ENCODE results near the gene MTHFD1L.

MTHFD1L gene

DNA sequence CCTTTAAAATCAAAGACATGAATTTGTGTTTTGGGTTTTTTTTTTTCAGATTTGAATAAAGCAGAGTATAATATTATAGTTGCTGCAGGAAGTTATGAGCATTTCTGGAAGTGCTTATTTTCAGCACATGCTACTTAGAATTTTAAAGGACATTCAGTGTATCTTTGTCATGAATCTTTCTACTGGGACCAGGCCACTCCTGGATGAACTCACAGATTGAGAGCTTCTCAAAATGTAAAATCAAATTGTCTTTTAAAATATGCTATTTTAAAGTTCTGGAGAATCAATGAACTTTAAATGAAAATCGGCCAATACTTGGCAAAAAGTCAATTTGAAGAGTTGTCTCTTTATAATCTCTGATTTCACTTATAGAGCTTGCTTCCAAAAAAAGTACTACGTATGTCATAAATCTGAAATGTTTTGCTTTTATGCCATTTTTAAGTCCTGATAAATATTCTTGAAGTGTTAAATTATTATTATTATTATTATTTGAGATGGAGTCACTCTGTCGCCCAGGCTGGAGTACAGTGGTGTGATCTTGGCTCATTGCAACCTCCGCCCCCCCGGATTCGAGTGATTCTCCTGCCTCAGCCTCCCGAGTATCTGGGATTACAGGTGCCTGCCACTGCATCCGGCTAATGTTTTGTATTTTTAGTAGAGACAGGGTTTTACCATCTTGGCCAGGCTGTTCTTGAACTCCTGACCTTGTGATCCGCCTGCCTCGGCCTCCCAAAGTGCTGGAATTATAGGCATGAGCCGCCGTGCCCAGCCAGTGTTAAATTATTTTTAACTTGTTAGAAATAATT lies 198.5 kb downstream of the MTHFD1L start:
- no peak overlapping the region for H3K4me3 ChIP-seq (ENCODE audit: severe bottlenecking)
- peaks cover 5% of the 10 kb centered on the region; the same call in 1 of the 2 replicates for H3K36me3 ChIP-seq (ENCODE audit: low read depth)
- TF ChIP-seq, protein P1, sequence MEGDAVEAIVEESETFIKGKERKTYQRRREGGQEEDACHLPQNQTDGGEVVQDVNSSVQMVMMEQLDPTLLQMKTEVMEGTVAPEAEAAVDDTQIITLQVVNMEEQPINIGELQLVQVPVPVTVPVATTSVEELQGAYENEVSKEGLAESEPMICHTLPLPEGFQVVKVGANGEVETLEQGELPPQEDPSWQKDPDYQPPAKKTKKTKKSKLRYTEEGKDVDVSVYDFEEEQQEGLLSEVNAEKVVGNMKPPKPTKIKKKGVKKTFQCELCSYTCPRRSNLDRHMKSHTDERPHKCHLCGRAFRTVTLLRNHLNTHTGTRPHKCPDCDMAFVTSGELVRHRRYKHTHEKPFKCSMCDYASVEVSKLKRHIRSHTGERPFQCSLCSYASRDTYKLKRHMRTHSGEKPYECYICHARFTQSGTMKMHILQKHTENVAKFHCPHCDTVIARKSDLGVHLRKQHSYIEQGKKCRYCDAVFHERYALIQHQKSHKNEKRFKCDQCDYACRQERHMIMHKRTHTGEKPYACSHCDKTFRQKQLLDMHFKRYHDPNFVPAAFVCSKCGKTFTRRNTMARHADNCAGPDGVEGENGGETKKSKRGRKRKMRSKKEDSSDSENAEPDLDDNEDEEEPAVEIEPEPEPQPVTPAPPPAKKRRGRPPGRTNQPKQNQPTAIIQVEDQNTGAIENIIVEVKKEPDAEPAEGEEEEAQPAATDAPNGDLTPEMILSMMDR (IDR thresholded peaks at IDR 0.05; ENCODE audit: poor library complexity, severe bottlenecking): no peak
- H3K27me3 ChIP-seq (ENCODE audit: insufficient read depth, poor library complexity, severe bottlenecking): no peaks in the 10 kb centered on the region
- DNase-seq (ENCODE audit: low spot score) (no peak), ATAC-seq (ENCODE audit: low read depth) (no peak)
- peak overlapping the region; percentile 97 for H3K27ac ChIP-seq (ENCODE audit: poor library complexity, severe bottlenecking)
- peaks cover 58% of the 10 kb centered on the region for H3K4me1 ChIP-seq (ENCODE audit: insufficient read depth, poor library complexity, severe bottlenecking)
- H3K9me3 ChIP-seq (ENCODE audit: severe bottlenecking): no peaks in the 10 kb centered on the region

DNA sequence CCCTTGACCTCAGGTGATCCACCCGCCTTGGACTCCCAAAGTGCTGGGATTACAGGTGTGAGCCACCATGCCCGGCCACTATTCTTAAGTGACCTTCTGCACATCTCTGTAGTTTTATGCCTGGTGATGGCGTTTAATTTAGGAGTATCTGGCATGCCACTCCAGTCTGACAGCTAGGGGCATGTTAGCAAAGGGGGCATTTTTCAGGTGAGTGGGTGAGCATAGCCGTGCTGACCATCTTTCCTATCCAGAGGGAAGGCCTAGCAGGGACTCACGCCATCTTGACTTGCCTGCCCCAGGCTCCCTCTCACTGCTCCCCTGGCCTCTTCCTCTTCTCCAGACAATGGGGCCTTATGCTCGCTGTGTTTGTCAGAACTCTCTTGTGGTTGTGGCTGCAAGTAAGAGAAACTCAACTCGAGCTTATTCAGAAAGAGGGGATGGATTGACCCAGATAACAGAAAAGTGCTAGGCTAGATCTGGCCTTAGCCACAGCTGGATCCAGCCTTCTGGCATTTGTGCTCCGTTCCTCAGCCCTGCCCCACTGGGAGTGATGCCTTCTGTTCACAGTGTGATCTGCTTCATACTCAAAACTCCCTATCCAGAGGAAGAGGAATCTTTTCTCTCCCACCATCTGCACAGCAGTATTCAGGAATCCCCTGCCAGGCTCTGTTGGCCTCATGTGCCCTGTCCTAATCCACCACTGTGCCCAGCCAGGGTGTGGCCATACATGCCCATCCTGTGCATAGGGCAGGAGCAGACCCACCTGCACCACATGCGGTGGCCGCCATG lies 199.7 kb downstream of the MTHFD1L start:
- Histone ChIP-seq H3K27me3 (ENCODE audit: insufficient read depth, poor library complexity, severe bottlenecking) (no peaks in the 10 kb centered on the region), H3K4me1 (ENCODE audit: insufficient read depth, poor library complexity, severe bottlenecking) (peaks cover 51% of the 10 kb centered on the region), H3K36me3 (ENCODE audit: low read depth) (peaks cover 10% of the 10 kb centered on the region; the same call in 1 of the 2 replicates), H3K4me3 (ENCODE audit: severe bottlenecking) (no peak overlapping the region), H3K9me3 (ENCODE audit: severe bottlenecking) (no peaks in the 10 kb centered on the region), H3K27ac (ENCODE audit: poor library complexity, severe bottlenecking) (no peak overlapping the region)
- TF ChIP-seq, protein P1 (IDR thresholded peaks at IDR 0.05; ENCODE audit: poor library complexity, severe bottlenecking): no peak
- DNase-seq (ENCODE audit: low spot score) (no peak), ATAC-seq (ENCODE audit: low read depth) (no peak)

GRCh38 chr6:151067684-151068596 lies 202.4 kb downstream of the MTHFD1L start:
- DNase-seq (ENCODE audit: low spot score) (peak; percentile 81), ATAC-seq (ENCODE audit: low read depth) (peak; percentile 85)
- Histone ChIP-seq H3K9me3 (ENCODE audit: severe bottlenecking) (no peaks in the 10 kb centered on the region), H3K27me3 (ENCODE audit: insufficient read depth, poor library complexity, severe bottlenecking) (no peaks in the 10 kb centered on the region), H3K27ac (ENCODE audit: poor library complexity, severe bottlenecking) (peak overlapping the region; percentile 94), H3K36me3 (ENCODE audit: low read depth) (peaks cover 4% of the 10 kb centered on the region; the same call in 1 of the 2 replicates), H3K4me3 (ENCODE audit: severe bottlenecking) (no peak overlapping the region), H3K4me1 (ENCODE audit: insufficient read depth, poor library complexity, severe bottlenecking) (peaks cover 33% of the 10 kb centered on the region)
- TF ChIP-seq, protein P1 (IDR thresholded peaks at IDR 0.05; ENCODE audit: poor library complexity, severe bottlenecking): no peak

DNA sequence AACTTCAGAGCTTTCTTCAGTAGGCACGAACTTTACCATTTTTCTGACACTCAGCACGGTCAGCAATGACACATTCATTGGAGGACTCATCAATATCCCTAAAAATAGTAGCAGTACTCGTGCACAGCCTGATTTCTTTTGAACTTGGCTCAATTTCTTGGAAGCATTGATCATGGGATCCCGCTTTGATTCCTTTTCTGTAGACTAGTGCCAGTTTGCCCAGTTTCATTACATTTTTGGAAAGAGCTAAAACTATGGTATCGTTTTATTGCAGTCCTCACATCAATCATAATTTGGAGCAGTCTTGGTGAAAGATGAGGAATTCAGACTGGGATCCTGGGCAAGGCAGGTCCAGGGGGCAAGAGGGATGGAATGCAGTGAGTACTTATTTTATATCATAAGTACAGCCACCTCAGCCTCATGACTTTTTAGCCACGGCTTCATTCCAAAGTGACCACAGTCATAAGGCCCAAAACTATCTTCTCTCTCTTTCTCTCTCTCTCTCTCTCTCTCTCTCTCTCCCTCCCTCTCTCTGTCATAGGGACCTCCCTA lies 203.3 kb downstream of the MTHFD1L start:
- ATAC-seq (ENCODE audit: low read depth) (no peak), DNase-seq (ENCODE audit: low spot score) (no peak)
- peaks cover 24% of the 10 kb centered on the region for H3K4me1 ChIP-seq (ENCODE audit: insufficient read depth, poor library complexity, severe bottlenecking)
- H3K9me3 ChIP-seq (ENCODE audit: severe bottlenecking): no peaks in the 10 kb centered on the region
- peak overlapping the region; percentile 94 for H3K27ac ChIP-seq (ENCODE audit: poor library complexity, severe bottlenecking)
- H3K4me3 ChIP-seq (ENCODE audit: severe bottlenecking): no peak overlapping the region
- peaks cover 4% of the 10 kb centered on the region; the same call in 1 of the 2 replicates for H3K36me3 ChIP-seq (ENCODE audit: low read depth)
- TF ChIP-seq, protein P1 (IDR thresholded peaks at IDR 0.05; ENCODE audit: poor library complexity, severe bottlenecking): no peak
- H3K27me3 ChIP-seq (ENCODE audit: insufficient read depth, poor library complexity, severe bottlenecking): no peaks in the 10 kb centered on the region
